HEK293 (cell line): ENCODE results near the gene PROCA1.
A peak's percentile ranks its signal among the peaks of the same experiment; 100 is the strongest.

Experiments used
- CTCF ChIA-PET: fragments of 350-600 bp; formaldehyde crosslinking; extraction: SDS; loops from one replicate; lab custom pipeline; 2021; ENCODE audit warnings: antibody characterized with exemption; lab: Yijun Ruan, JAX
- POLR2A ChIA-PET: fragments of 300-600 bp; formaldehyde crosslinking; extraction: SDS; loops from one replicate; lab custom pipeline; 2020; ENCODE audit warnings: antibody characterized with exemption, inconsistent platforms; lab: Yijun Ruan, JAX
- H3K27ac ChIP-seq: fragments of 200-500 bp; sonication (Bioruptor generic); 2 replicates; pipeline ENCODE4 v1.5.1; 2014; ENCODE audit warnings: low read depth, low read length, control low read depth, inconsistent platforms; ENCODE audit errors: extremely low read depth
- H3K36me3 ChIP-seq, 2 experiments: fragments of 200-500 bp in 1 of 2; sonication (Bioruptor generic) in 1 of 2; 1 replicate in 1 of 2; 2 replicates in 1 of 2; pipeline ENCODE4 v1.5.1; 2014 to 2017; ENCODE audit warnings: inconsistent platforms in 2 of 2, low read length in 2 of 2; ENCODE audit not compliant: control insufficient read depth in 2 of 2, insufficient read depth in 1 of 2
- H3K4me1 ChIP-seq: fragments of 200-500 bp; sonication (Bioruptor generic); 2 replicates; pipeline ENCODE4 v1.5.1; 2014; ENCODE audit warnings: mild to moderate bottlenecking, low read length, inconsistent platforms; ENCODE audit not compliant: control insufficient read depth, insufficient read depth
- H3K4me3 ChIP-seq: 2 replicates; pipeline ENCODE4 v1.5.1; 2011; ENCODE audit warnings: low read depth, mild to moderate bottlenecking, control low read depth, low read length, moderate library complexity
- H3K9me3 ChIP-seq: fragments of 200-500 bp; sonication (Bioruptor generic); 2 replicates; pipeline ENCODE4 v1.5.1; 2014; ENCODE audit warnings: low read depth, low read length, inconsistent platforms; ENCODE audit not compliant: control insufficient read depth, insufficient read depth
- OSR2 ChIP-seq: fragments of 450-650 bp; formaldehyde crosslinking; IDR thresholded peaks from 2 replicates; pipeline ENCODE4 v1.5.1; 2016; ENCODE audit warnings: missing biosample characterization, missing genetic modification characterization
- TCF7L2 ChIP-seq: IDR thresholded peaks from 2 replicates; pipeline ENCODE4 v1.6.1; 2011; ENCODE audit warnings: low read depth, mild to moderate bottlenecking, inconsistent platforms, low read length, moderate library complexity, borderline replicate concordance
- ZBTB44 ChIP-seq: fragments of 450-650 bp; IDR thresholded peaks from 2 replicates; pipeline ENCODE4 v1.5.1; 2018; ENCODE audit warnings: missing biosample characterization, mild to moderate bottlenecking, missing genetic modification characterization
- ZBTB7A ChIP-seq: fragments of 450-650 bp; formaldehyde crosslinking; IDR thresholded peaks from 2 replicates; pipeline ENCODE4 v1.5.1; 2016; ENCODE audit warnings: low read depth, missing biosample characterization, missing genetic modification characterization
- ZFP3 ChIP-seq: fragments of 450-650 bp; formaldehyde crosslinking; IDR thresholded peaks from 2 replicates; pipeline ENCODE4 v1.5.1; 2016; ENCODE audit warnings: low read depth, missing biosample characterization, missing genetic modification characterization
- ZFP69B ChIP-seq: fragments of 450-650 bp; formaldehyde crosslinking; IDR thresholded peaks from 2 replicates; pipeline ENCODE4 v1.5.1; 2016; ENCODE audit warnings: missing biosample characterization, missing genetic modification characterization
- ZNF133 ChIP-seq: fragments of 450-650 bp; formaldehyde crosslinking; IDR thresholded peaks from 2 replicates; pipeline ENCODE4 v1.5.1; 2016; ENCODE audit warnings: missing biosample characterization, missing genetic modification characterization
- ZNF184 ChIP-seq: fragments of 450-650 bp; IDR thresholded peaks from 2 replicates; pipeline ENCODE4 v1.5.1; 2018; ENCODE audit warnings: missing biosample characterization, mild to moderate bottlenecking, missing genetic modification characterization
- ZNF423 ChIP-seq: fragments of 450-650 bp; formaldehyde crosslinking; IDR thresholded peaks from 2 replicates; pipeline ENCODE4 v1.5.1; 2016; ENCODE audit warnings: missing biosample characterization, missing genetic modification characterization
- ZNF521 ChIP-seq: fragments of 450-650 bp; formaldehyde crosslinking; IDR thresholded peaks from 2 replicates; pipeline ENCODE4 v1.5.1; 2017; ENCODE audit warnings: missing biosample characterization, mild to moderate bottlenecking, missing genetic modification characterization
- ZNF585B ChIP-seq: fragments of 450-650 bp; formaldehyde crosslinking; IDR thresholded peaks from 2 replicates; pipeline ENCODE4 v1.5.1; 2016; ENCODE audit warnings: missing biosample characterization, missing genetic modification characterization
- ZNF645 ChIP-seq: fragments of 450-650 bp; formaldehyde crosslinking; IDR thresholded peaks from 2 replicates; pipeline ENCODE4; 2016; ENCODE audit warnings: missing biosample characterization, missing genetic modification characterization
- ZNF658 ChIP-seq: fragments of 450-650 bp; formaldehyde crosslinking; IDR thresholded peaks from 2 replicates; pipeline ENCODE4; 2016; ENCODE audit warnings: missing biosample characterization, missing genetic modification characterization
- ZNF677 ChIP-seq: fragments of 450-650 bp; IDR thresholded peaks from 2 replicates; pipeline ENCODE4 v1.5.0; 2018; ENCODE audit warnings: missing biosample characterization, mild to moderate bottlenecking, missing genetic modification characterization, moderate library complexity
- ZNF707 ChIP-seq: fragments of 450-650 bp; formaldehyde crosslinking; IDR thresholded peaks from 2 replicates; pipeline ENCODE4 v1.5.1; 2016; ENCODE audit warnings: missing biosample characterization, missing genetic modification characterization
- ZNF76 ChIP-seq: fragments of 450-650 bp; formaldehyde crosslinking; IDR thresholded peaks from 2 replicates; pipeline ENCODE4; 2016; ENCODE audit warnings: low read depth, missing biosample characterization, missing genetic modification characterization, borderline replicate concordance
- TF ChIP-seq, protein P1 (sequence below): fragments of 450-650 bp; formaldehyde crosslinking; IDR thresholded peaks from 2 replicates; pipeline ENCODE4 v1.5.1; 2016; ENCODE audit warnings: missing biosample characterization, missing genetic modification characterization
- TF ChIP-seq, protein P2 (sequence below): fragments of 450-650 bp; formaldehyde crosslinking; IDR thresholded peaks from 2 replicates; pipeline ENCODE4 v1.5.1; 2016; ENCODE audit warnings: missing biosample characterization, missing genetic modification characterization
- TF ChIP-seq, protein P3 (sequence below): fragments of 450-650 bp; formaldehyde crosslinking; IDR thresholded peaks from 2 replicates; pipeline ENCODE4 v1.5.1; 2016; ENCODE audit warnings: missing biosample characterization, missing genetic modification characterization
- TF ChIP-seq, protein P4 (sequence below): fragments of 450-650 bp; formaldehyde crosslinking; IDR thresholded peaks from 2 replicates; pipeline ENCODE4 v1.5.1; 2017; ENCODE audit warnings: missing biosample characterization, missing genetic modification characterization
- TF ChIP-seq, protein P5 (sequence below): fragments of 450-650 bp; formaldehyde crosslinking; IDR thresholded peaks from 2 replicates; pipeline ENCODE4 v1.5.1; 2017; ENCODE audit warnings: missing biosample characterization, missing genetic modification characterization

PROCA1 gene

GRCh38 chr17:28728364-28729200, 16.9 kb upstream of the PROCA1 start, which contains the start of gene NEK8:
TSS of gene NEK8 (plus strand) at chr17:28728788. CDS start at chr17:28728814, 26 bp downstream.
- CTCF ChIA-PET, result interaction anchor here (0.6 to 13.6 kb wide), 22 partner anchors 12 to 388 kb away, joined by 3 to 445 read pairs (median 8); partner anchors contain the start of genes BLTP2, DHRS13, FLOT2 and PROCA1
- peak within 1 kb of the TSS; percentile 87 for H3K4me3 ChIP-seq
- POLR2A ChIA-PET, result interaction anchor here (0.5 to 6.7 kb wide), 17 partner anchors 9 to 237 kb away, joined by 3 to 448 read pairs (median 11); partner anchors contain the start of genes BLTP2, FAM222B, FLOT2 and PHF12
- TF ChIP-seq OSR2 (tag by site-specific recombination) (no peak), ZNF658 (tag by site-specific recombination) (no peak), ZFP69B (tag by site-specific recombination) (peak; percentile 53; the same call in 1 of the 2 replicates), ZBTB7A (tag by site-specific recombination) (peak; percentile 63; the same call in 1 of the 2 replicates), ZFP3 (no peak), ZNF521 (no peak), ZNF76 (tag by site-specific recombination) (peak; percentile 4; the same call in 1 of the 2 replicates), ZNF645 (no peak), ZNF423 (tag by site-specific recombination) (no peak), ZNF184 (tag by site-specific recombination) (0 out of 2 replicates have a peak, but pooled peaks have one; percentile 11), ZNF133 (no peak), TCF7L2 (no peak), ZBTB44 (tag by site-specific recombination) (no peak), ZNF677 (tag by site-specific recombination) (no peak), ZNF585B (tag by site-specific recombination) (no peak), ZNF707 (no peak)
- TF ChIP-seq, protein P1, sequence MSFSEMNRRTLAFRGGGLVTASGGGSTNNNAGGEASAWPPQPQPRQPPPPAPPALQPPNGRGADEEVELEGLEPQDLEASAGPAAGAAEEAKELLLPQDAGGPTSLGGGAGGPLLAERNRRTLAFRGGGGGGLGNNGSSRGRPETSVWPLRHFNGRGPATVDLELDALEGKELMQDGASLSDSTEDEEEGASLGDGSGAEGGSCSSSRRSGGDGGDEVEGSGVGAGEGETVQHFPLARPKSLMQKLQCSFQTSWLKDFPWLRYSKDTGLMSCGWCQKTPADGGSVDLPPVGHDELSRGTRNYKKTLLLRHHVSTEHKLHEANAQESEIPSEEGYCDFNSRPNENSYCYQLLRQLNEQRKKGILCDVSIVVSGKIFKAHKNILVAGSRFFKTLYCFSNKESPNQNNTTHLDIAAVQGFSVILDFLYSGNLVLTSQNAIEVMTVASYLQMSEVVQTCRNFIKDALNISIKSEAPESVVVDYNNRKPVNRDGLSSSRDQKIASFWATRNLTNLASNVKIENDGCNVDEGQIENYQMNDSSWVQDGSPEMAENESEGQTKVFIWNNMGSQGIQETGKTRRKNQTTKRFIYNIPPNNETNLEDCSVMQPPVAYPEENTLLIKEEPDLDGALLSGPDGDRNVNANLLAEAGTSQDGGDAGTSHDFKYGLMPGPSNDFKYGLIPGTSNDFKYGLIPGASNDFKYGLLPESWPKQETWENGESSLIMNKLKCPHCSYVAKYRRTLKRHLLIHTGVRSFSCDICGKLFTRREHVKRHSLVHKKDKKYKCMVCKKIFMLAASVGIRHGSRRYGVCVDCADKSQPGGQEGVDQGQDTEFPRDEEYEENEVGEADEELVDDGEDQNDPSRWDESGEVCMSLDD (tag by site-specific recombination), result peak; percentile 53; the same call in 1 of the 2 replicates
- TF ChIP-seq, protein P2, sequence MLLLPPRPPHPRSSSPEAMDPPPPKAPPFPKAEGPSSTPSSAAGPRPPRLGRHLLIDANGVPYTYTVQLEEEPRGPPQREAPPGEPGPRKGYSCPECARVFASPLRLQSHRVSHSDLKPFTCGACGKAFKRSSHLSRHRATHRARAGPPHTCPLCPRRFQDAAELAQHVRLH (tag by site-specific recombination), result no peak
- TF ChIP-seq, protein P3, sequence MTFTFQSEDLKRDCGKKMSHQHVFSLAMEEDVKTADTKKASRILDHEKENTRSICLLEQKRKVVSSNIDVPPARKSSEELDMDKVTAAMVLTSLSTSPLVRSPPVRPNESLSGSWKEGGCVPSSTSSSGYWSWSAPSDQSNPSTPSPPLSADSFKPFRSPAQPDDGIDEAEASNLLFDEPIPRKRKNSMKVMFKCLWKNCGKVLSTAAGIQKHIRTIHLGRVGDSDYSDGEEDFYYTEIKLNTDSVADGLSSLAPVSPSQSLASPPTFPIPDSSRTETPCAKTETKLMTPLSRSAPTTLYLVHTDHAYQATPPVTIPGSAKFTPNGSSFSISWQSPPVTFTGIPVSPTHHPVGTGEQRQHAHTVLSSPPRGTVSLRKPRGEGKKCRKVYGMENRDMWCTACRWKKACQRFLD (tag by site-specific recombination), result no peak
- TF ChIP-seq, protein P4, sequence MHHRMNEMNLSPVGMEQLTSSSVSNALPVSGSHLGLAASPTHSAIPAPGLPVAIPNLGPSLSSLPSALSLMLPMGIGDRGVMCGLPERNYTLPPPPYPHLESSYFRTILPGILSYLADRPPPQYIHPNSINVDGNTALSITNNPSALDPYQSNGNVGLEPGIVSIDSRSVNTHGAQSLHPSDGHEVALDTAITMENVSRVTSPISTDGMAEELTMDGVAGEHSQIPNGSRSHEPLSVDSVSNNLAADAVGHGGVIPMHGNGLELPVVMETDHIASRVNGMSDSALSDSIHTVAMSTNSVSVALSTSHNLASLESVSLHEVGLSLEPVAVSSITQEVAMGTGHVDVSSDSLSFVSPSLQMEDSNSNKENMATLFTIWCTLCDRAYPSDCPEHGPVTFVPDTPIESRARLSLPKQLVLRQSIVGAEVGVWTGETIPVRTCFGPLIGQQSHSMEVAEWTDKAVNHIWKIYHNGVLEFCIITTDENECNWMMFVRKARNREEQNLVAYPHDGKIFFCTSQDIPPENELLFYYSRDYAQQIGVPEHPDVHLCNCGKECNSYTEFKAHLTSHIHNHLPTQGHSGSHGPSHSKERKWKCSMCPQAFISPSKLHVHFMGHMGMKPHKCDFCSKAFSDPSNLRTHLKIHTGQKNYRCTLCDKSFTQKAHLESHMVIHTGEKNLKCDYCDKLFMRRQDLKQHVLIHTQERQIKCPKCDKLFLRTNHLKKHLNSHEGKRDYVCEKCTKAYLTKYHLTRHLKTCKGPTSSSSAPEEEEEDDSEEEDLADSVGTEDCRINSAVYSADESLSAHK (tag by site-specific recombination), result 0 out of 2 replicates have a peak, but pooled peaks have one; percentile 44
- TF ChIP-seq, protein P5, sequence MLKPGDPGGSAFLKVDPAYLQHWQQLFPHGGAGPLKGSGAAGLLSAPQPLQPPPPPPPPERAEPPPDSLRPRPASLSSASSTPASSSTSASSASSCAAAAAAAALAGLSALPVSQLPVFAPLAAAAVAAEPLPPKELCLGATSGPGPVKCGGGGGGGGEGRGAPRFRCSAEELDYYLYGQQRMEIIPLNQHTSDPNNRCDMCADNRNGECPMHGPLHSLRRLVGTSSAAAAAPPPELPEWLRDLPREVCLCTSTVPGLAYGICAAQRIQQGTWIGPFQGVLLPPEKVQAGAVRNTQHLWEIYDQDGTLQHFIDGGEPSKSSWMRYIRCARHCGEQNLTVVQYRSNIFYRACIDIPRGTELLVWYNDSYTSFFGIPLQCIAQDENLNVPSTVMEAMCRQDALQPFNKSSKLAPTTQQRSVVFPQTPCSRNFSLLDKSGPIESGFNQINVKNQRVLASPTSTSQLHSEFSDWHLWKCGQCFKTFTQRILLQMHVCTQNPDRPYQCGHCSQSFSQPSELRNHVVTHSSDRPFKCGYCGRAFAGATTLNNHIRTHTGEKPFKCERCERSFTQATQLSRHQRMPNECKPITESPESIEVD (tag by site-specific recombination), result no peak

More at GRCh38 chr17:28728364-28729200, 16.9 kb upstream of the PROCA1 start, which contains the start of gene NEK8:
- H3K9me3 ChIP-seq, result no peaks in the 10 kb centered on the region
- peak within 1 kb of the TSS; percentile 73 for H3K27ac ChIP-seq
- H3K4me1 ChIP-seq, result no peaks in the 10 kb centered on the region
- H3K36me3 ChIP-seq, result peaks cover 0 to 17% of the 10 kb centered on the region in 2 experiments; a peak in 2 of 3 replicates
